Progenitor cell of endocrine pancreas (in vitro differentiated cells): ENCODE results near the gene TPSD1. TPM values are rescaled to one million over a fixed set of nuclear protein-coding genes. Genes with fewer than 3 reads are reported as not detected.

Experiments used
- DNase-seq: peaks from one replicate; pipeline ENCODE4 v3.0.0; 2021; ENCODE audit warnings: low spot score; ENCODE audit not compliant: unreplicated experiment
- H3K27ac Mint-ChIP-seq: 2 replicates; pipeline ENCODE4 v1.8.0; 2021; ENCODE audit warnings: mild to moderate bottlenecking, moderate library complexity, mixed read lengths
- H3K27me3 Mint-ChIP-seq: 2 replicates; pipeline ENCODE4 v1.8.0; 2021; ENCODE audit warnings: mixed read lengths
- H3K36me3 Mint-ChIP-seq: 2 replicates; pipeline ENCODE4 v1.8.0; 2022; ENCODE audit warnings: mixed read lengths; ENCODE audit not compliant: insufficient read depth
- H3K4me1 Mint-ChIP-seq: 2 replicates; pipeline ENCODE4 v1.8.0; 2021; ENCODE audit warnings: low read depth, mixed read lengths
- H3K4me3 Mint-ChIP-seq: 2 replicates; pipeline ENCODE4 v1.8.0; 2021; ENCODE audit warnings: low read depth, mild to moderate bottlenecking, moderate library complexity, mixed read lengths
- H3K9me3 Mint-ChIP-seq: 2 replicates; pipeline ENCODE4 v1.8.0; 2021; ENCODE audit warnings: low read depth, mixed read lengths
- total RNA-seq: library from RNA; stranded (reverse); gene quantifications from 2 replicates; pipeline ENCODE4 v1.2.1, GENCODE V29; 2021
- TF ChIP-seq, protein P1 (sequence below): fragments of 200-600 bp; sonication (generic); IDR thresholded peaks from one replicate; pipeline ENCODE4 v1.5.0; 2021; ENCODE audit warnings: antibody characterized with exemption, mild to moderate bottlenecking; ENCODE audit not compliant: unreplicated experiment

Gene TPSD1
- total RNA-seq, 1 donor from 2014 or later: not detected

DNA sequence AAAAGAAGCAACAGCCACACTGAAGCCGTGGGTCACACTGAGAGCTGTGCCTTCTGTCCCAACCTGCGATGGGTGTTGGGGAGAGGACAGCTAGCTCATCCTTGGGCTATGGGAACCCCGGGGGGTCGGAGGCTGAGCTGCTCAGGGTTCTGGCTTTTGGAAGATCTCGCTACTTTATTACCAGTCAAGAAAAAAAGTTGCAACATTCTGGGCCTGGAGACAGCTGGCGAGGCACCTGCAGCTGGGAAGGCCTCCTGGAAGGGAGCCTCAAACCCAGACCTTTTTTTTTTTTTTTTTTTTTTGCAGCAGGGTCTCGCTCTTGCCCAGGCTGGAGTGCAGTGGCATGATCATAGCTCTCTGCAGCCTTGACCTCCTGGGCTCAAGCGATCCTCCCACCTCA lies 24.9 kb downstream of the TPSD1 start:
- no peaks in the 10 kb centered on the region for H3K9me3 Mint-ChIP-seq
- H3K4me1 Mint-ChIP-seq: no peaks in the 10 kb centered on the region
- no peak overlapping the region for H3K4me3 Mint-ChIP-seq
- TF ChIP-seq, protein P1, sequence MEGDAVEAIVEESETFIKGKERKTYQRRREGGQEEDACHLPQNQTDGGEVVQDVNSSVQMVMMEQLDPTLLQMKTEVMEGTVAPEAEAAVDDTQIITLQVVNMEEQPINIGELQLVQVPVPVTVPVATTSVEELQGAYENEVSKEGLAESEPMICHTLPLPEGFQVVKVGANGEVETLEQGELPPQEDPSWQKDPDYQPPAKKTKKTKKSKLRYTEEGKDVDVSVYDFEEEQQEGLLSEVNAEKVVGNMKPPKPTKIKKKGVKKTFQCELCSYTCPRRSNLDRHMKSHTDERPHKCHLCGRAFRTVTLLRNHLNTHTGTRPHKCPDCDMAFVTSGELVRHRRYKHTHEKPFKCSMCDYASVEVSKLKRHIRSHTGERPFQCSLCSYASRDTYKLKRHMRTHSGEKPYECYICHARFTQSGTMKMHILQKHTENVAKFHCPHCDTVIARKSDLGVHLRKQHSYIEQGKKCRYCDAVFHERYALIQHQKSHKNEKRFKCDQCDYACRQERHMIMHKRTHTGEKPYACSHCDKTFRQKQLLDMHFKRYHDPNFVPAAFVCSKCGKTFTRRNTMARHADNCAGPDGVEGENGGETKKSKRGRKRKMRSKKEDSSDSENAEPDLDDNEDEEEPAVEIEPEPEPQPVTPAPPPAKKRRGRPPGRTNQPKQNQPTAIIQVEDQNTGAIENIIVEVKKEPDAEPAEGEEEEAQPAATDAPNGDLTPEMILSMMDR: no peak
- H3K36me3 Mint-ChIP-seq: no peaks in the 10 kb centered on the region
- H3K27me3 Mint-ChIP-seq: peaks cover 13% of the 10 kb centered on the region
- no peak for DNase-seq
- no peak overlapping the region for H3K27ac Mint-ChIP-seq

DNA sequence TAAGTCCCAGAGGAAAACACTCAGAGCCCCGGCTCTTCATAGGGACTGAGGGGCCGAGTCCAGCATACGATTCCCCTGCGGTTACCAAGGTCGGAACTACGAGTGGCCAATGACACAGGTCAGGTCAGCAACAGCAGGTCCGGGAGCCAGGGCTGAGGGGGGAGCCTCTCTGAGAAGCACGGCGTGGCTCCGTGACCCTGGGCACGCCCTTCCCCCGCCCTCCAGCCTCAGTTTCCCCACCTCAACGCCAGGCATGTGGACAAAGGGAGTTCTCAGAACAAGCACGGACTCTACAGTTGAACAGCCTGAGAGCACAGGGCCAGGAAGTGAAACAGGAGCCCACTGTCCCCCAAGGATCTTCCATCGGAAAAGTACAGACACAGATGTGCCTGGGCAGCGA lies 25.6 kb downstream of the TPSD1 start:
- Mint-ChIP-seq H3K27ac (no peak overlapping the region), H3K9me3 (no peaks in the 10 kb centered on the region), H3K4me1 (no peaks in the 10 kb centered on the region), H3K4me3 (no peak overlapping the region), H3K36me3 (no peaks in the 10 kb centered on the region), H3K27me3 (peaks cover 13% of the 10 kb centered on the region)
- TF ChIP-seq, protein P1: no peak
- DNase-seq: no peak

DNA sequence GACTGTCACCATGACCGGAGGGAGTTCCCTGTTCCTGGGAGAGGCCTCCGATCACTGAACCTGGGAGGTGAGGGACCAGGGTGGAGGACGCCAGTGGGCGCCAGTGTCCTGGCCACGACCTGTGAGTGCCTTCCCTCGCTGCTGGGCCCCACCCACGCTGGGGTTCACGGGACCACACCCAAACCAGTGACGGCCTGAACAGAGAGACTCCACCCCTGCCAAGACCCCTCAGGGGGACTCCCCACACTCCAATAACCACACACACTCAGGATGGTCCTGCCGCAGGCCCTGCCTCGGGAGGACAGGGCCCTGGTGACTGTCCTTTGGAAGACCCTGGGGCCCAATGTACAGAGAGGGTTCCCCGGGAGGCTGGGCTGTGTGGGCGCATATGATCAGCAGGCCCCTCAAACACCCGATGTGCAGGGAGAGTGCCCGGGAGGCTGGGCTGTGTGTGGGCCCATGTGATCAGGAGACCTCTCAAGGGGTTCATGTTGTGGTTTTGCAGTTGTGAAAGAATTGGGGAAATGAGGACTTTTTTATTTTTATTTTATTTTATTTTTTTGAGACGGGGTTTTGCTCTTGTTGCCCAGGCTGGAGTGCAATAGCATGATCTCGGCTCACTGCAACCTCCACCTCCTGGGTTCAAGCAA lies 26.6 kb downstream of the TPSD1 start:
- no peak for DNase-seq
- Mint-ChIP-seq H3K4me1 (no peaks in the 10 kb centered on the region), H3K4me3 (no peak overlapping the region), H3K27ac (no peak overlapping the region), H3K27me3 (peaks cover 13% of the 10 kb centered on the region), H3K36me3 (no peaks in the 10 kb centered on the region), H3K9me3 (no peaks in the 10 kb centered on the region)
- TF ChIP-seq, protein P1: no peak

DNA sequence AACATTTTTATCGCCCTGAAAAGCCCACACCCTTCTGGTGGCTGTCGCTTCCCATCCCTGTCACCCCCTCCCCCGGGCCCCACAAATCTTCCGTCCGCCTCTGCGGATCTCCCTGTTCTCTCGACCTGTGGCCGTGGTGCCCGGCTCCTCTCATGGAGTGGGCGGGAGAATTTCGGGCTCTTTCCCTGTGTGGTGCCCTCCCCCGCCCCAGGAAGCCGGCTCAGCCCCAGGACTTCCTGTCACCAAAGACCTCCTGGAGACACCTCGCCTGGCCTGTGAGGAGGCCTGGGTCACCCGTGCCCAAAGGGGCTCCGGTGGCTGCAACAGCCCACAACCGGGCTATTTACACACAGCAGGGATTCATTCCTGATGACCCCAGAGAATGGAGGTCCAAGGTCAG lies 27.4 kb downstream of the TPSD1 start:
- peaks cover 15% of the 10 kb centered on the region for H3K27me3 Mint-ChIP-seq
- H3K27ac Mint-ChIP-seq: no peak overlapping the region
- no peaks in the 10 kb centered on the region for H3K4me1 Mint-ChIP-seq
- no peak overlapping the region for H3K4me3 Mint-ChIP-seq
- no peaks in the 10 kb centered on the region for H3K9me3 Mint-ChIP-seq
- no peak for DNase-seq
- H3K36me3 Mint-ChIP-seq: no peaks in the 10 kb centered on the region
- TF ChIP-seq, protein P1: no peak

DNA sequence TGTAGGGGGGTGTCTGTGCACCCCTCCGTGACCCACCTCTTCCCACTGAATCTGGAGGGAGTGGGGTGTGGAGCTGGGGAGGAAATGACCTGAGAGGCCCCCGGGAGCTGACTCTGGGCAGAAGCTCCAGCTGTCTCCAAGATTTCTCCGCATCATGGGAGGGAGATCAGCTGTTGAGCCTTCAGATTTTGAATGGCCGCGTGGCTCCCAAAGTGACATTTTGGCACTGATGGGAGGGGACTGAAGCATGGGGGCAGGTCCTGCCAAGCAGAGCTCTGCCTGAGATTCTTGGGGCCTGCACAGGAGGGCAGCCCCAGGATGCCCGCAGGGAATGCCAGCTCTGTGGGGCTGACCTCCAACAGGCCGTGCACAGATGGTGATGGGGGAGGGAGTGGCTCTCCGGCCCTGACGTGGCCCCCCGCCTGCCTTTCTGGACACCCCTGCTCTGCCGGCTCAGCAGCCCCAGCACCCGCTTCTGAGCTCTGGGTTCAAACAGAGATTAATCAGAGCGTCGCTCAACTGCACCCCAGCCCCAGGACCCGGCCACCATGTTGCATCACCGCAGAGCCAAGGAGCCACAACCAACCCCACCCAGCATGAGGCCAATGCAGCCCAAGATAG lies 28.2 kb downstream of the TPSD1 start:
- no peak overlapping the region for H3K4me3 Mint-ChIP-seq
- DNase-seq: no peak
- no peaks in the 10 kb centered on the region for H3K9me3 Mint-ChIP-seq
- H3K4me1 Mint-ChIP-seq: no peaks in the 10 kb centered on the region
- no peak overlapping the region for H3K27ac Mint-ChIP-seq
- peaks cover 15% of the 10 kb centered on the region for H3K27me3 Mint-ChIP-seq
- H3K36me3 Mint-ChIP-seq: no peaks in the 10 kb centered on the region
- TF ChIP-seq, protein P1: no peak
